Neural progenitor cell (in vitro differentiated cells): ENCODE data around the gene EYA3. TPM values are rescaled to one million over a fixed set of nuclear protein-coding genes. Genes with fewer than 3 reads are reported as not detected.

Experiments used
- DNase-seq: peaks from one replicate; pipeline ENCODE4 v3.0.0-alpha.2; 2016; ENCODE audit warnings: low spot score
- H2AFZ ChIP-seq: fragments of 200-600 bp; sonication (generic); replicated peaks from 2 replicates; pipeline ENCODE4 v1.6.1; 2016; ENCODE audit warnings: antibody characterized with exemption
- H3F3A ChIP-seq: fragments of 200-600 bp; sonication (generic); 2 replicates; pipeline ENCODE4 v1.6.1; 2016; ENCODE audit warnings: antibody characterized with exemption, low read depth
- H3K27ac ChIP-seq: fragments of 200-600 bp; sonication (generic); 2 replicates; pipeline ENCODE4 v1.5.1; 2016; ENCODE audit warnings: mild to moderate bottlenecking
- H3K27me3 ChIP-seq: fragments of 200-600 bp; sonication (generic); 2 replicates; pipeline ENCODE4 v1.6.1; 2016; ENCODE audit warnings: mild to moderate bottlenecking, moderate library complexity
- H3K36me3 ChIP-seq: fragments of 200-600 bp; sonication (generic); 2 replicates; pipeline ENCODE4 v1.5.1; 2016
- H3K4me1 ChIP-seq: fragments of 200-600 bp; sonication (generic); 2 replicates; pipeline ENCODE4 v1.6.1; 2016; ENCODE audit warnings: mixed run types
- H3K4me2 ChIP-seq: fragments of 200-600 bp; sonication (generic); 2 replicates; pipeline ENCODE4 v1.6.1; 2016
- H3K4me3 ChIP-seq: fragments of 200-600 bp; sonication (generic); 2 replicates; pipeline ENCODE4 v1.5.1; 2016
- H3K79me2 ChIP-seq: fragments of 200-600 bp; sonication (generic); 2 replicates; pipeline ENCODE4 v1.6.1; 2016; ENCODE audit warnings: low read depth
- H3K9ac ChIP-seq: fragments of 200-600 bp; sonication (generic); 2 replicates; pipeline ENCODE4 v1.6.1; 2016
- H3K9me3 ChIP-seq: fragments of 200-600 bp; sonication (generic); 2 replicates; pipeline ENCODE4 v1.5.1; 2016; ENCODE audit warnings: low read depth
- H4K20me1 ChIP-seq: fragments of 200-600 bp; sonication (generic); 2 replicates; pipeline ENCODE4 v1.6.1; 2016; ENCODE audit warnings: low read depth
- H3K27ac Mint-ChIP-seq: 3 replicates; pipeline ENCODE4 v1.8.0; 2021; ENCODE audit warnings: mixed read lengths
- H3K27me3 Mint-ChIP-seq: 2 replicates; pipeline ENCODE4 v1.8.0; 2022; ENCODE audit warnings: low read depth, mild to moderate bottlenecking, inconsistent platforms, moderate library complexity, mixed read lengths; ENCODE audit not compliant: insufficient read depth
- H3K36me3 Mint-ChIP-seq: 3 replicates; pipeline ENCODE4 v1.8.0; 2021; ENCODE audit warnings: mixed read lengths
- H3K4me1 Mint-ChIP-seq: 3 replicates; pipeline ENCODE4 v1.8.0; 2021; ENCODE audit warnings: mixed read lengths
- H3K4me3 Mint-ChIP-seq: 3 replicates; pipeline ENCODE4 v1.8.0; 2021; ENCODE audit warnings: mild to moderate bottlenecking, moderate library complexity, mixed read lengths
- H3K9me3 Mint-ChIP-seq: 3 replicates; pipeline ENCODE4 v1.8.0; 2020; ENCODE audit warnings: mixed read lengths
- CTCF ChIP-seq: fragments of 200-600 bp; sonication (generic); IDR thresholded peaks from 2 replicates; pipeline ENCODE4 v1.5.1; 2017; ENCODE audit warnings: antibody characterized with exemption, mild to moderate bottlenecking
- EZH2 ChIP-seq: fragments of 200-600 bp; sonication (generic); IDR thresholded peaks from 2 replicates; pipeline ENCODE4 v1.6.1; 2017; ENCODE audit warnings: antibody characterized with exemption, mild to moderate bottlenecking, moderate library complexity
- EZH2phosphoT487 ChIP-seq: fragments of 200-600 bp; sonication (generic); IDR thresholded peaks from 2 replicates; pipeline ENCODE4 v1.6.1; 2017; ENCODE audit warnings: antibody characterized with exemption
- total RNA-seq: library from RNA; depleted of rRNA; stranded (reverse); fragments of >200 nt; gene quantifications from 2 replicates; pipeline ENCODE4 v1.2.3, GENCODE V29; 2015; ENCODE audit warnings: low replicate concordance

Gene EYA3
- total RNA-seq, 1 donor from 2014 or later: 32.9 TPM

- Histone ChIP-seq H3K9me3 (no peaks in the 10 kb centered on the region), H3F3A (no peaks in the 10 kb centered on the region), H3K36me3 (no peaks in the 10 kb centered on the region), H3K27me3 (no peaks in the 10 kb centered on the region), H3K4me3 (no peak overlapping the region), H3K4me2 (no peak overlapping the region), H3K27ac (no peak overlapping the region), H3K9ac (no peak overlapping the region), H3K79me2 (no peaks in the 10 kb centered on the region), H2AFZ (no peak overlapping the region), H4K20me1 (no peaks in the 10 kb centered on the region), H3K4me1 (no peaks in the 10 kb centered on the region)
- no peak overlapping the region for H3K4me3 Mint-ChIP-seq
- H3K27me3 Mint-ChIP-seq: peaks cover 6% of the 10 kb centered on the region
- H3K9me3 Mint-ChIP-seq: no peaks in the 10 kb centered on the region
- H3K27ac Mint-ChIP-seq: no peak overlapping the region
- H3K36me3 Mint-ChIP-seq: no peaks in the 10 kb centered on the region
- no peak for TF ChIP-seq EZH2phosphoT487
- TF ChIP-seq CTCF: no peak
- no peak for TF ChIP-seq EZH2
- no peaks in the 10 kb centered on the region for H3K4me1 Mint-ChIP-seq
- DNase-seq: no peak
These were observed 26.4 kb upstream of the EYA3 start for GRCh38 chr1:28114844-28115243.

GRCh38 chr1:28113242-28113572 lies 24.8 kb upstream of the EYA3 start:
- no peaks in the 10 kb centered on the region for H3K4me1 Mint-ChIP-seq
- no peak for TF ChIP-seq CTCF
- TF ChIP-seq EZH2phosphoT487: no peak
- TF ChIP-seq EZH2: no peak
- Histone ChIP-seq H3K4me1 (no peaks in the 10 kb centered on the region), H4K20me1 (no peaks in the 10 kb centered on the region), H3K4me3 (no peak overlapping the region), H3K9ac (no peak overlapping the region), H3K9me3 (no peaks in the 10 kb centered on the region), H3K36me3 (no peaks in the 10 kb centered on the region), H3K27me3 (no peaks in the 10 kb centered on the region), H3K27ac (no peak overlapping the region), H3K79me2 (no peaks in the 10 kb centered on the region), H3K4me2 (no peak overlapping the region), H2AFZ (no peak overlapping the region), H3F3A (no peaks in the 10 kb centered on the region)
- peak; percentile 18 for DNase-seq
- H3K9me3 Mint-ChIP-seq: no peaks in the 10 kb centered on the region
- H3K4me3 Mint-ChIP-seq: no peak overlapping the region
- H3K27me3 Mint-ChIP-seq: peaks cover 6% of the 10 kb centered on the region
- H3K27ac Mint-ChIP-seq: no peak overlapping the region
- no peaks in the 10 kb centered on the region for H3K36me3 Mint-ChIP-seq

- Mint-ChIP-seq H3K27me3 (peaks cover 5% of the 10 kb centered on the region), H3K4me1 (no peaks in the 10 kb centered on the region), H3K27ac (no peak overlapping the region), H3K4me3 (no peak overlapping the region), H3K36me3 (no peaks in the 10 kb centered on the region), H3K9me3 (no peaks in the 10 kb centered on the region)
- Histone ChIP-seq H3K9me3 (no peaks in the 10 kb centered on the region), H3K27ac (no peak overlapping the region), H3F3A (no peaks in the 10 kb centered on the region), H2AFZ (no peak overlapping the region), H4K20me1 (no peaks in the 10 kb centered on the region), H3K27me3 (no peaks in the 10 kb centered on the region), H3K9ac (no peak overlapping the region), H3K79me2 (no peaks in the 10 kb centered on the region), H3K4me1 (no peaks in the 10 kb centered on the region), H3K36me3 (no peaks in the 10 kb centered on the region), H3K4me3 (no peak overlapping the region), H3K4me2 (no peak overlapping the region)
- peak; percentile 35 for TF ChIP-seq CTCF
- TF ChIP-seq EZH2: no peak
- no peak for TF ChIP-seq EZH2phosphoT487
- no peak for DNase-seq
These were observed 24.2 kb upstream of the EYA3 start for GRCh38 chr1:28112388-28113241.
